GM19455 (cell line): ENCODE results near the gene PLA2G6.

Experiments used
- ATAC-seq: cut with Tn5 transposase; IDR thresholded peaks from one replicate; pipeline ENCODE4 v1.9.1; 2021; ENCODE audit not compliant: unreplicated experiment

The PLA2G6 gene

GRCh38 chr22:38181453-38182200, at the start of gene PLA2G6:
Gene PLA2G6 (minus strand): TSS chr22:38181830. CDS start chr22:38169426, 12,404 bp downstream.
- peak; percentile 93 for ATAC-seq

GRCh38 chr22:38230916-38231315, 49.3 kb upstream of the PLA2G6 start:
- no peak for ATAC-seq

GRCh38 chr22:38230108-38230825, 48.6 kb upstream of the PLA2G6 start:
- ATAC-seq: no peak

GRCh38 chr22:38228873-38229740, 47.5 kb upstream of the PLA2G6 start:
- ATAC-seq: no peak

- ATAC-seq: no peak
These were observed 46.8 kb upstream of the PLA2G6 start for GRCh38 chr22:38228326-38228872.

- ATAC-seq: no peak
These were observed 45.4 kb upstream of the PLA2G6 start for GRCh38 chr22:38226853-38227649.

GRCh38 chr22:38223289-38223960, 41.8 kb upstream of the PLA2G6 start:
- no peak for ATAC-seq

- ATAC-seq: no peak
These were observed 41.1 kb upstream of the PLA2G6 start for GRCh38 chr22:38222797-38223119.

GRCh38 chr22:38221908-38222796, 40.5 kb upstream of the PLA2G6 start:
- no peak for ATAC-seq

- no peak for ATAC-seq
These were observed 39.8 kb upstream of the PLA2G6 start for GRCh38 chr22:38221407-38221806.

GRCh38 chr22:38220653-38221386, 39.2 kb upstream of the PLA2G6 start:
- ATAC-seq: no peak

- no peak for ATAC-seq
These were observed 38.5 kb upstream of the PLA2G6 start for GRCh38 chr22:38220163-38220562.

GRCh38 chr22:38219632-38220031, 38.0 kb upstream of the PLA2G6 start:
- ATAC-seq: no peak

GRCh38 chr22:38218661-38219622, 37.3 kb upstream of the PLA2G6 start:
- ATAC-seq: no peak

GRCh38 chr22:38215156-38216038, 33.8 kb upstream of the PLA2G6 start:
- no peak for ATAC-seq
